ENCODE results near the gene DLGAP1. TPM values are rescaled to one million over a fixed set of nuclear protein-coding genes. Genes with fewer than 3 reads are reported as not detected.

The DLGAP1 gene
- total and polyA plus RNA-seq, 2 of the 4 experiments (the other 2 are of a cell fraction), result under 0.01 to 0.09 TPM

- Histone ChIP-seq H3K27ac (ENCODE audit: insufficient read depth, low read length) (no peak overlapping the region), H2AFZ (replicated peaks; ENCODE audit: low read length, poor library complexity) (no peak overlapping the region), H3K4me3 (ENCODE audit: insufficient read depth, low read depth, low read length) (no peak overlapping the region), H4K8ac (ENCODE audit: low read depth in 2 of 2, low read length in 2 of 2) (no peak overlapping the region), H3K4me2 (ENCODE audit: low read depth, low read length) (no peak overlapping the region), H2BK20ac (ENCODE audit: low read depth, low read length) (no peak overlapping the region), H2AK9ac (replicated peaks; ENCODE audit: low read depth, low read length, poor library complexity) (no peak overlapping the region), H4K5ac (ENCODE audit: low read depth, low read length) (no peak overlapping the region), H3K9me1 (ENCODE audit: insufficient read depth, low read length) (no peaks in the 10 kb centered on the region), H2BK5ac (ENCODE audit: low read depth, low read length, poor library complexity, severe bottlenecking) (no peak overlapping the region), H3K4ac (ENCODE audit: low read depth, low read length) (no peak overlapping the region), H3K79me1 (ENCODE audit: low read depth in 1 of 2, low read length in 2 of 2) (no peaks in the 10 kb centered on the region), H3K56ac (ENCODE audit: extremely low read depth, insufficient read depth, low read length) (no peak overlapping the region), H3K23ac (ENCODE audit: low read depth, low read length) (no peak overlapping the region), H4K20me1 (ENCODE audit: insufficient read depth, low read length) (no peaks in the 10 kb centered on the region), H3K27me3 (ENCODE audit: control insufficient read depth, insufficient read depth, low read length) (no peaks in the 10 kb centered on the region), H2BK120ac (ENCODE audit: low read depth, low read length) (no peak overlapping the region), H2AK5ac (ENCODE audit: low read depth, low read length) (no peak overlapping the region), H2BK15ac (ENCODE audit: low read depth, low read length) (no peak overlapping the region), H3K9me3 (ENCODE audit: control insufficient read depth, insufficient read depth, low read length) (peaks cover 5% of the 10 kb centered on the region; the same call in 1 of the 2 replicates), H3K18ac (ENCODE audit: low read depth, low read length) (no peak overlapping the region), H3K9ac (ENCODE audit: low read depth, low read length) (no peak overlapping the region), H3K36me3 (ENCODE audit: control insufficient read depth, insufficient read depth, low read length) (no peaks in the 10 kb centered on the region), H3K4me1 (ENCODE audit: control insufficient read depth, insufficient read depth, low read length) (no peaks in the 10 kb centered on the region), H4K91ac (ENCODE audit: insufficient read depth, low read depth, low read length) (no peak overlapping the region), H3K14ac (replicated peaks; ENCODE audit: low read depth, low read length) (no peak overlapping the region)
- POLR2A ChIA-PET (ENCODE audit: unreplicated experiment), result no interaction called here
- ATAC-seq (ENCODE audit: low read depth) (no peak), DNase-seq (no peak)
- CTCF ChIA-PET, result no interaction called here
- dilution Hi-C loops (cut with HindIII; ENCODE audit: low sequenced_read_pairs, unreplicated experiment), result no loop called here
- WGBS, 2 experiments (ENCODE audit: extremely low coverage in 2 of 2, insufficient read length in 1 of 2), result no CpG with 5 or more reads among the region's 5 CpGs
- no TSS peak for BruUV-seq (replicated peaks)
- TF ChIP-seq MXI1 (IDR thresholded peaks at IDR 0.05; ENCODE audit: borderline replicate concordance, low read depth, low read length), result no peak
- no peak for TF ChIP-seq BHLHE40 (IDR thresholded peaks at IDR 0.05; ENCODE audit: low read depth, low read length)
- no peak for TF ChIP-seq MAZ (IDR thresholded peaks at IDR 0.05; ENCODE audit: borderline replicate concordance, low read depth, low read length)
- no peak for TF ChIP-seq RCOR1 (IDR thresholded peaks at IDR 0.05; ENCODE audit: insufficient replicate concordance, low read length)
- no peak for TF ChIP-seq USF2 (IDR thresholded peaks at IDR 0.05; ENCODE audit: low read depth, low read length)
- no peak for TF ChIP-seq FOS (IDR thresholded peaks at IDR 0.05; ENCODE audit: low read depth, low read length)
- no peak for TF ChIP-seq MAFK (IDR thresholded peaks at IDR 0.05; ENCODE audit: low read depth, low read length)
- TF ChIP-seq POLR2A (IDR thresholded peaks at IDR 0.05; ENCODE audit: low read depth, low read length), result no peak
- no peak for TF ChIP-seq SMC3 (IDR thresholded peaks at IDR 0.05; ENCODE audit: low read depth, low read length)
- TF ChIP-seq CEBPB (IDR thresholded peaks at IDR 0.05; ENCODE audit: low read depth, low read length), result no peak
- TF ChIP-seq CTCF (conservative IDR thresholded peaks at IDR 0.05; ENCODE audit: low read depth, low read length), result no peak
- no peak for TF ChIP-seq ELK1 (IDR thresholded peaks at IDR 0.05; ENCODE audit: borderline replicate concordance, low read depth, low read length)
- no peak for TF ChIP-seq NFE2L2 (IDR thresholded peaks at IDR 0.05; ENCODE audit: low read depth, low read length)
- no peak for TF ChIP-seq CHD1 (IDR thresholded peaks at IDR 0.05; ENCODE audit: low read depth, low read length)
- TF ChIP-seq RAD21 (IDR thresholded peaks at IDR 0.05; ENCODE audit: low read length), result no peak
- no peak for TF ChIP-seq RFX5 (IDR thresholded peaks at IDR 0.05; ENCODE audit: low read depth, low read length)
- intact Hi-C loops (cut with micrococcal nuclease), result no loop called here
- in situ Hi-C loops (cut with MboI; ENCODE audit: low sequenced_read_pairs), result no loop called here
Observed at GRCh38 chr18:4242431-4243161, 212.5 kb downstream of the DLGAP1 start.
